CD14-positive monocyte (primary cell): ENCODE measurements around the gene EXOC6B. TPM values are rescaled to one million over a fixed set of nuclear protein-coding genes. Genes with fewer than 3 reads are reported as not detected.

Source experiments
- DNase-seq, 3 donors: peaks; one replicate each; pipeline ENCODE4 v3.0.0-alpha.2; 2011 to 2022
- H2AFZ ChIP-seq: 2 replicates; pipeline ENCODE4 v1.6.0; 2012; ENCODE audit warnings: mild to moderate bottlenecking, low read depth, low read length, inconsistent platforms; ENCODE audit not compliant: insufficient read depth, poor library complexity, severe bottlenecking
- H3K27ac ChIP-seq, 2 donors: 1 replicate in 1 of 2; 2 replicates in 1 of 2; pipeline ENCODE4 v1.5.1; 2012 to 2013; ENCODE audit warnings: low read length in 2 of 2, control low read depth in 1 of 2, inconsistent platforms in 1 of 2, low read depth in 1 of 2, mild to moderate bottlenecking in 1 of 2
- H3K27me3 ChIP-seq, 2 donors: one replicate each; pipeline versions ENCODE4 v1.6.0 to v1.6.1; 2011 to 2013; ENCODE audit warnings: low read length in 2 of 2; ENCODE audit not compliant: control insufficient read depth in 2 of 2, insufficient read depth in 2 of 2
- H3K36me3 ChIP-seq, 2 donors: replicated peaks in 1 of 2; 1 replicate in 1 of 2; 2 replicates in 1 of 2; pipeline versions ENCODE4 v1.5.1 to v1.6.1; 2012 to 2013; ENCODE audit warnings: low read length in 2 of 2, control low read depth in 1 of 2, inconsistent platforms in 1 of 2, mild to moderate bottlenecking in 1 of 2; ENCODE audit not compliant: insufficient read depth in 2 of 2, control insufficient read depth in 1 of 2
- H3K4me1 ChIP-seq, 2 donors: 1 replicate in 1 of 2; 2 replicates in 1 of 2; pipeline versions ENCODE4 v1.5.1 to v1.6.1; 2012 to 2013; ENCODE audit warnings: low read length in 2 of 2, control low read depth in 1 of 2, inconsistent platforms in 1 of 2, mild to moderate bottlenecking in 1 of 2, moderate library complexity in 1 of 2; ENCODE audit not compliant: insufficient read depth in 2 of 2, control insufficient read depth in 1 of 2
- H3K4me2 ChIP-seq: replicated peaks from 2 replicates; pipeline ENCODE3; 2012; ENCODE audit warnings: low read length, moderate library complexity, mild to moderate bottlenecking; ENCODE audit not compliant: poor library complexity, severe bottlenecking; ENCODE audit errors: extremely low read depth
- H3K4me3 ChIP-seq, 3 experiments: fragments of 200-600 bp in 1 of 3; sonication (generic) in 1 of 3; replicated peaks in 1 of 3; 1 replicate in 2 of 3; 2 replicates in 1 of 3; pipeline ENCODE4 v1.5.1; 2011 to 2013; ENCODE audit warnings: low read length in 3 of 3, mild to moderate bottlenecking in 3 of 3, control low read depth in 2 of 3, low read depth in 2 of 3, inconsistent platforms in 1 of 3, moderate library complexity in 1 of 3
- H3K79me2 ChIP-seq: 2 replicates; pipeline ENCODE4 v1.6.0; 2012; ENCODE audit warnings: mild to moderate bottlenecking, control low read depth, inconsistent platforms, low read length, moderate library complexity; ENCODE audit not compliant: insufficient read depth
- H3K9ac ChIP-seq: 2 replicates; pipeline ENCODE4 v1.6.0; 2017; ENCODE audit warnings: low read length, mild to moderate bottlenecking; ENCODE audit not compliant: insufficient read depth, poor library complexity, severe bottlenecking
- H3K9me3 ChIP-seq, 2 donors: replicated peaks in 1 of 2; 1 replicate in 1 of 2; 2 replicates in 1 of 2; pipeline versions ENCODE4 v1.5.1 to v1.6.1; 2012 to 2013; ENCODE audit warnings: low read length in 2 of 2, control low read depth in 1 of 2; ENCODE audit not compliant: control insufficient read depth in 1 of 2, insufficient read depth in 1 of 2
- H4K20me1 ChIP-seq: 2 replicates; pipeline ENCODE4 v1.6.0; 2012; ENCODE audit warnings: mild to moderate bottlenecking, low read length, control low read depth, moderate library complexity; ENCODE audit not compliant: insufficient read depth
- H3K27ac Mint-ChIP-seq, 7 donors: one replicate each; pipeline ENCODE4 v1.8.0; 2020; ENCODE audit warnings: mild to moderate bottlenecking in 7 of 7, mixed read lengths in 7 of 7, moderate library complexity in 6 of 7, inconsistent platforms in 2 of 7
- H3K27me3 Mint-ChIP-seq, 3 donors: one replicate each; pipeline ENCODE4 v1.8.0; 2021 to 2022; ENCODE audit warnings: low read depth in 3 of 3, mild to moderate bottlenecking in 3 of 3, mixed read lengths in 3 of 3, moderate library complexity in 3 of 3, inconsistent platforms in 1 of 3
- H3K36me3 Mint-ChIP-seq, 2 donors: one replicate each; pipeline ENCODE4 v1.8.0; 2020; ENCODE audit warnings: mixed read lengths in 2 of 2, inconsistent platforms in 1 of 2, mild to moderate bottlenecking in 1 of 2
- H3K4me1 Mint-ChIP-seq: one replicate; pipeline ENCODE4 v1.8.0; 2020; ENCODE audit warnings: mild to moderate bottlenecking, mixed read lengths
- H3K4me3 Mint-ChIP-seq, 2 donors: one replicate each; pipeline ENCODE4 v1.8.0; 2020; ENCODE audit warnings: mild to moderate bottlenecking in 2 of 2, mixed read lengths in 2 of 2, moderate library complexity in 1 of 2
- H3K9me3 Mint-ChIP-seq, 7 donors: one replicate each; pipeline ENCODE4 v1.8.0; 2020 to 2022; ENCODE audit warnings: mixed read lengths in 7 of 7, mild to moderate bottlenecking in 6 of 7, moderate library complexity in 6 of 7, inconsistent platforms in 2 of 7
- WGBS: methylation state at CpG from one replicate; pipeline ENCODE4 v1.1.5; 2013; ENCODE audit warnings: missing lambda C conversion rate; ENCODE audit not compliant: insufficient coverage; 5-methylcytosine and 5-hydroxymethylcytosine counted together
- intact Hi-C, 2 donors: fragments of 100-400 bp; cut with micrococcal nuclease; formaldehyde crosslinking; loops; one replicate each; pipeline versions ENCODE4 v1.15.0 to v1.15.1; 2023
- polyA plus RNA-seq, 3 donors: library from polyadenylated mRNA; depleted of rRNA in 1 of 3; unstranded in 2 of 3; stranded (reverse) in 1 of 3; fragments of 300-500 nt in 2 of 3; fragments of >200 nt in 1 of 3; fragmentation: Illumina TruSeq in 2 of 3; gene quantifications; 1 replicate in 2 of 3; 2 replicates in 1 of 3; pipeline ENCODE4 v1.2.3, GENCODE V29; 2012 to 2021
- TF ChIP-seq, protein P1 (sequence below): fragments of 200-600 bp; IDR thresholded peaks from one replicate; pipeline ENCODE4 v1.8.0; 2022; ENCODE audit warnings: antibody characterized with exemption, mild to moderate bottlenecking

The EXOC6B gene
- polyA plus RNA-seq, 3 donors, result 1.8 to 2.8 (median 2.1) TPM

DNA sequence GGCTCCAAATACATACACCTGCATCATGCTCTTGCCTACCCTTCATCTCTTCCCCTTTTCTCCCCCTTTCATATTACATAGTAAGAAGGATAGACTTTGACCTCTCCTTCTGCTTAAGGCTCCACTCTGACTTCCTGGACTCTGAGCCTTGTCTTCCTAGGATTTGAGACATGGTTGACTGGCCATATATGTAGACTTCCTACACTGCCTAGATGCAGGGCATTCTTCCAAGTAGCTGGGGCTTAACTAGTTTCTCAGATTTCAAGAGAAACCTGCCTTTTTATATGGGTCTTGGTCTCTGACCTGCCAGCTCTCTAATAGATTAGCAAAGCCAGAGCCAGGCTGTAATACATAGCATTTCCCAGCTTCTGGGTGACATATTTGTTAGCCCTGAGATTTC is 642.8 kb downstream of the EXOC6B start:
- H3K9me3 Mint-ChIP-seq, result peaks cover 1 to 27% (median 5%) of the 10 kb centered on the region in 7 donors
- Histone ChIP-seq H3K9ac (no peak overlapping the region), H3K9me3 (peaks cover 8 to 14% of the 10 kb centered on the region in 2 donors), H3K4me3 (no peak overlapping the region), H3K4me2 (no peak overlapping the region), H3K4me1 (no peaks in the 10 kb centered on the region), H3K27me3 (no peaks in the 10 kb centered on the region), H4K20me1 (no peaks in the 10 kb centered on the region), H3K36me3 (no peaks in the 10 kb centered on the region), H3K79me2 (no peaks in the 10 kb centered on the region), H3K27ac (no peak overlapping the region), H2AFZ (no peak overlapping the region)
- H3K36me3 Mint-ChIP-seq, result no peaks in the 10 kb centered on the region
- H3K4me3 Mint-ChIP-seq, result no peak overlapping the region
- no peak for DNase-seq
- H3K4me1 Mint-ChIP-seq, result no peaks in the 10 kb centered on the region
- peaks cover 0 to 2% (median 0%) of the 10 kb centered on the region in 3 donors for H3K27me3 Mint-ChIP-seq
- no peak overlapping the region for H3K27ac Mint-ChIP-seq
- intact Hi-C loops, result no loop called here
- TF ChIP-seq, protein P1, sequence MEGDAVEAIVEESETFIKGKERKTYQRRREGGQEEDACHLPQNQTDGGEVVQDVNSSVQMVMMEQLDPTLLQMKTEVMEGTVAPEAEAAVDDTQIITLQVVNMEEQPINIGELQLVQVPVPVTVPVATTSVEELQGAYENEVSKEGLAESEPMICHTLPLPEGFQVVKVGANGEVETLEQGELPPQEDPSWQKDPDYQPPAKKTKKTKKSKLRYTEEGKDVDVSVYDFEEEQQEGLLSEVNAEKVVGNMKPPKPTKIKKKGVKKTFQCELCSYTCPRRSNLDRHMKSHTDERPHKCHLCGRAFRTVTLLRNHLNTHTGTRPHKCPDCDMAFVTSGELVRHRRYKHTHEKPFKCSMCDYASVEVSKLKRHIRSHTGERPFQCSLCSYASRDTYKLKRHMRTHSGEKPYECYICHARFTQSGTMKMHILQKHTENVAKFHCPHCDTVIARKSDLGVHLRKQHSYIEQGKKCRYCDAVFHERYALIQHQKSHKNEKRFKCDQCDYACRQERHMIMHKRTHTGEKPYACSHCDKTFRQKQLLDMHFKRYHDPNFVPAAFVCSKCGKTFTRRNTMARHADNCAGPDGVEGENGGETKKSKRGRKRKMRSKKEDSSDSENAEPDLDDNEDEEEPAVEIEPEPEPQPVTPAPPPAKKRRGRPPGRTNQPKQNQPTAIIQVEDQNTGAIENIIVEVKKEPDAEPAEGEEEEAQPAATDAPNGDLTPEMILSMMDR, result no peak

DNA sequence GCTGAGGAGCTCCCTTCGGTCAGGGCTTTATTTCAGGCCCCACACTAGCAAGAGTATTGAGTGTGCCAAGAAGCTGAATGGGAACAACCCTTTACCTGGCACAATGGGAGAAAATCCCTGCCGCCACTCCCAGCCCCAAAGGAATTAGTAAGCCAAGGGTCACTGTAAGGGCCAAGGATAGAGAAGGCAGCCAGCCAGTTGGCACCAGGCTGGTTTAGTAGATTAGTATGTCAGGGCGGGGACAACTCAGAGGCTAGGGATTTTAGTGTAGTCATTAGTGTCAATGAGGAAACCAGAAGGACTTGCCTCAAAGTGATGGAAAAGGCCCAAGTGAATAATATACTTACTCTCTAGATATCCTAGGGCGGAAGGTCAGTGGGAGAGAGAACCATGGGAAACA is 643.3 kb downstream of the EXOC6B start:
- H3K4me3 Mint-ChIP-seq, result no peak overlapping the region
- H3K36me3 ChIP-seq, result no peaks in the 10 kb centered on the region
- H3K27ac ChIP-seq, result no peak overlapping the region
- peaks cover 1 to 25% (median 5%) of the 10 kb centered on the region in 7 donors for H3K9me3 Mint-ChIP-seq
- DNase-seq, result no peak
- no peaks in the 10 kb centered on the region for H3K4me1 ChIP-seq
- H3K4me1 Mint-ChIP-seq, result no peaks in the 10 kb centered on the region
- H3K4me2 ChIP-seq, result no peak overlapping the region
- no peak overlapping the region for H3K9ac ChIP-seq
- peaks cover 7 to 9% of the 10 kb centered on the region in 2 donors for H3K9me3 ChIP-seq
- 100% methylated on average over 2 of the region's 4 CpGs for WGBS
- peaks cover 0 to 2% (median 0%) of the 10 kb centered on the region in 3 donors for H3K27me3 Mint-ChIP-seq
- H3K27ac Mint-ChIP-seq, result no peak overlapping the region
- H3K27me3 ChIP-seq, result no peaks in the 10 kb centered on the region
- no peaks in the 10 kb centered on the region for H3K36me3 Mint-ChIP-seq
- no peak overlapping the region for H2AFZ ChIP-seq
- TF ChIP-seq, protein P1, result no peak
- intact Hi-C loops, result no loop called here
- H4K20me1 ChIP-seq, result no peaks in the 10 kb centered on the region
- H3K79me2 ChIP-seq, result no peaks in the 10 kb centered on the region
- no peak overlapping the region for H3K4me3 ChIP-seq
